B cell (primary cell): ENCODE measurements around the gene UNC5B. TPM values are rescaled to one million over a fixed set of nuclear protein-coding genes. Genes with fewer than 3 reads are reported as not detected.

Experiments
- ATAC-seq: fragments of 200-7000 bp; cut with Tn5 transposase; one replicate; pipeline ENCODE4 v1.10.0; 2021; ENCODE audit warnings: low read depth, mild to moderate bottlenecking, moderate number of reproducible peaks, moderate library complexity
- CTCF ChIA-PET: fragments of 350-600 bp; sonication (Branson Sonifier 250); formaldehyde crosslinking; loops from one replicate; lab custom pipeline; 2021; ENCODE audit warnings: antibody characterized with exemption, inconsistent platforms; lab: Charles Lee
- POLR2A ChIA-PET: fragments of 350-600 bp; sonication (Branson Sonifier 250); formaldehyde crosslinking; loops from one replicate; lab custom pipeline; 2021; ENCODE audit warnings: antibody characterized with exemption; lab: Charles Lee
- DNase-seq: peaks from one replicate; pipeline ENCODE4 v3.0.0; 2013
- H2AFZ ChIP-seq: 2 replicates; pipeline ENCODE4 v1.6.1; 2012; ENCODE audit warnings: mild to moderate bottlenecking, low read depth, low read length; ENCODE audit not compliant: insufficient read depth, poor library complexity, severe bottlenecking
- H3K27ac ChIP-seq, 2 donors: 1 replicate in 1 of 2; 2 replicates in 1 of 2; pipeline ENCODE4 v1.5.1; 2012 to 2013; ENCODE audit warnings: low read length in 2 of 2, mild to moderate bottlenecking in 2 of 2, moderate library complexity in 1 of 2
- H3K27me3 ChIP-seq, 4 experiments: fragments of 200-600 bp in 1 of 4; sonication (generic) in 1 of 4; replicated peaks in 1 of 4; 1 replicate in 2 of 4; 2 replicates in 2 of 4; pipeline versions ENCODE4 v1.6.1 to v1.7.0; 2013 to 2016; ENCODE audit warnings: low read length in 3 of 4, mild to moderate bottlenecking in 2 of 4, mixed read lengths in 1 of 4, moderate library complexity in 1 of 4; ENCODE audit not compliant: insufficient read depth in 4 of 4, control insufficient read depth in 3 of 4; ENCODE audit errors: control extremely low read depth in 1 of 4
- H3K36me3 ChIP-seq, 2 experiments: replicated peaks in 1 of 2; 1 replicate in 1 of 2; 2 replicates in 1 of 2; pipeline versions ENCODE4 v1.6.1 to v1.7.1; 2013; ENCODE audit warnings: low read length in 1 of 2; ENCODE audit not compliant: insufficient read depth in 2 of 2, control insufficient read depth in 1 of 2; ENCODE audit errors: control extremely low read depth in 1 of 2, extremely low read depth in 1 of 2
- H3K4me1 ChIP-seq, 2 donors: fragments of 200-600 bp in 1 of 2; sonication (generic) in 1 of 2; 1 replicate in 1 of 2; 2 replicates in 1 of 2; pipeline versions ENCODE4 v1.5.1 to v1.6.1; 2013 to 2017; ENCODE audit warnings: low read length in 2 of 2; ENCODE audit not compliant: control insufficient read depth in 2 of 2, insufficient read depth in 2 of 2
- H3K4me2 ChIP-seq: replicated peaks from 2 replicates; pipeline ENCODE3; 2012; ENCODE audit warnings: mild to moderate bottlenecking, low read depth, low read length; ENCODE audit not compliant: poor library complexity, severe bottlenecking
- H3K4me3 ChIP-seq, 5 experiments: fragments of 200-600 bp in 1 of 5; sonication (generic) in 1 of 5; 1 replicate in 3 of 5; 2 replicates in 2 of 5; pipeline versions ENCODE4 v1.5.1 to v1.7.0; 2011 to 2016; ENCODE audit warnings: low read length in 4 of 5, mild to moderate bottlenecking in 4 of 5, low read depth in 2 of 5, control low read depth in 1 of 5, moderate library complexity in 1 of 5; ENCODE audit not compliant: insufficient read depth in 1 of 5; ENCODE audit errors: control extremely low read depth in 1 of 5, extremely low read depth in 1 of 5
- H3K79me2 ChIP-seq: fragments of 200-600 bp; sonication (generic); one replicate; pipeline ENCODE4 v1.6.0; 2016; ENCODE audit warnings: low read length; ENCODE audit not compliant: control insufficient read depth, insufficient read depth
- H3K9ac ChIP-seq: fragments of 200-600 bp; sonication (generic); 2 replicates; pipeline ENCODE4 v1.6.1; 2017; ENCODE audit warnings: mild to moderate bottlenecking, low read length, moderate library complexity
- H3K9me3 ChIP-seq, 3 donors: one replicate each; pipeline versions ENCODE4 v1.6.1 to v1.7.1; 2013; ENCODE audit warnings: low read length in 2 of 3; ENCODE audit not compliant: control insufficient read depth in 2 of 3, insufficient read depth in 1 of 3; ENCODE audit errors: control extremely low read depth in 1 of 3
- H4K20me1 ChIP-seq: 2 replicates; pipeline ENCODE4 v1.6.0; 2012; ENCODE audit warnings: mild to moderate bottlenecking, low read length; ENCODE audit not compliant: insufficient read depth, control insufficient read depth, poor library complexity, severe bottlenecking
- H3K27ac Mint-ChIP-seq: one replicate; pipeline ENCODE4 v1.8.0; 2021; ENCODE audit warnings: mixed read lengths
- H3K27me3 Mint-ChIP-seq: one replicate; pipeline ENCODE4 v1.8.0; 2021; ENCODE audit warnings: mixed read lengths
- H3K4me1 Mint-ChIP-seq: one replicate; pipeline ENCODE4 v1.8.0; 2021; ENCODE audit warnings: mixed read lengths
- H3K4me3 Mint-ChIP-seq: one replicate; pipeline ENCODE4 v1.8.0; 2021; ENCODE audit warnings: mixed read lengths
- H3K9me3 Mint-ChIP-seq: one replicate; pipeline ENCODE4 v1.8.0; 2022; ENCODE audit warnings: mixed read lengths; ENCODE audit not compliant: insufficient read depth
- EZH2 ChIP-seq: IDR thresholded peaks from 2 replicates; pipeline ENCODE4 v1.6.1; 2012; ENCODE audit warnings: borderline replicate concordance, low read depth, mild to moderate bottlenecking, moderate library complexity, low read length; ENCODE audit not compliant: insufficient read depth, poor library complexity, severe bottlenecking
- WGBS: methylation state at CpG from one replicate; pipeline ENCODE4 v1.1.5; 2013; ENCODE audit warnings: missing lambda C conversion rate; ENCODE audit not compliant: insufficient coverage; 5-methylcytosine and 5-hydroxymethylcytosine counted together
- intact Hi-C: fragments of 100-400 bp; cut with micrococcal nuclease; formaldehyde crosslinking; loops from one replicate; pipeline ENCODE4 v1.10.0; 2022
- polyA plus RNA-seq: library from polyadenylated mRNA; depleted of rRNA; stranded (reverse); fragments of >200 nt; gene quantifications from 2 replicates; pipeline ENCODE4 v1.2.3, GENCODE V29; 2012
- total RNA-seq, 2 donors: library from RNA; stranded (reverse); fragments of 120-200 nt in 1 of 2; gene quantifications; 1 replicate in 1 of 2; 2 replicates in 1 of 2; pipeline versions ENCODE4 v1.2.3 to v1.2.4, GENCODE V29; 2013 to 2022
- TF ChIP-seq, protein P1 (sequence below): fragments of 200-600 bp; IDR thresholded peaks from one replicate; pipeline ENCODE4 v1.8.0; 2022; ENCODE audit warnings: antibody characterized with exemption, mild to moderate bottlenecking

Gene UNC5B
- total and polyA plus RNA-seq, 2 donors (not counting 1 experiment from before 2014, with no cell fraction given): not detected

DNA sequence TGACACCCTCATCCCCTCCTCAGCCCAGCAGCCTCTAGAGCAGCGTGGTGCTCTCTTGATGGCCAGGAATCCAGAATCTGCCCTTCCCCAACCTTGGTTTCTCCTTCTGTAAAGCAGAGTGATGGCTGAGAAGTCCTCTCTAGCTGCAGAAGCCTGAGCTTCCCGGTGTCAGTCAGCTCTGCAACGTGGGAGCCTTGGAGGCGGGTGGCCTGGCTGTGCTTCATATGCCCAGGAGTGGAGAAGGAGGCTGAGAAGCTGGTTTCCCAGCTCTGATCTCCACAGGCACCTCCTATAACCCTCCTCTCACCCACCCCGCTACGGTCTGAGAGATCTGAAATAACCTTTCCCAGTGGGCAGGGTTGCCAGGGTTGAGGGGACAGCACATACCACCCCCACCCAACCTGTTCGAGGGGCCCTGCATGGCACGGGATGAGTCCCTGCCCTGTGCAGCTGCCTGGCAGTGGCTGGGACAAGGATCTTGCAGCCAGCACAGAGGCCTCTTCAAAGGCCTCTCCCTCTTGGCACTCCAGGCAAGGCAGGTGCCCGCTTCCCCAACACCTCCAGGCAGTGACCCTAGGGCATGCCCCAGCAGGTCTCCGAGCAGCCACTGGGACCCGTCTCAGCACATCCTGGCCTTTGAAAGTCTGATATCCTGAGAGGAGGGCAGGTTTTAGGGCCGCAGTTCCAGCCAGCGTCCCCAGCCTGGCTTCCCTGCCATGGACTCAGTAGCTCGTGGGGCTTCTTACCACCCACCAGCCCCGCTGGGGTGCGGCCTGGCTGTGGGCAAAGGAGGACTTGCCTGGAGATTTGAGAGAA, 88.4 kb downstream of the UNC5B start:
- no peaks in the 10 kb centered on the region for H3K9me3 Mint-ChIP-seq
- ATAC-seq (no peak), DNase-seq (no peak)
- no peak overlapping the region for H3K27ac Mint-ChIP-seq
- peaks cover 23% of the 10 kb centered on the region for H3K27me3 Mint-ChIP-seq
- peaks cover 6% of the 10 kb centered on the region for H3K4me1 Mint-ChIP-seq
- H2AFZ ChIP-seq: no peak overlapping the region
- H3K4me3 ChIP-seq: no peak overlapping the region
- ChIA-PET CTCF (interaction anchor here (1.4 kb wide), 2 partner anchors 15 to 269 kb away, joined by 3 read pairs; no protein-coding TSS in a partner anchor), POLR2A (no interaction called here)
- no peaks in the 10 kb centered on the region for H4K20me1 ChIP-seq
- no peak overlapping the region for H3K9ac ChIP-seq
- no peak overlapping the region for H3K4me3 Mint-ChIP-seq
- H3K4me1 ChIP-seq: peaks cover 0 to 5% of the 10 kb centered on the region in 2 donors
- no peaks in the 10 kb centered on the region for H3K79me2 ChIP-seq
- TF ChIP-seq, protein P1, sequence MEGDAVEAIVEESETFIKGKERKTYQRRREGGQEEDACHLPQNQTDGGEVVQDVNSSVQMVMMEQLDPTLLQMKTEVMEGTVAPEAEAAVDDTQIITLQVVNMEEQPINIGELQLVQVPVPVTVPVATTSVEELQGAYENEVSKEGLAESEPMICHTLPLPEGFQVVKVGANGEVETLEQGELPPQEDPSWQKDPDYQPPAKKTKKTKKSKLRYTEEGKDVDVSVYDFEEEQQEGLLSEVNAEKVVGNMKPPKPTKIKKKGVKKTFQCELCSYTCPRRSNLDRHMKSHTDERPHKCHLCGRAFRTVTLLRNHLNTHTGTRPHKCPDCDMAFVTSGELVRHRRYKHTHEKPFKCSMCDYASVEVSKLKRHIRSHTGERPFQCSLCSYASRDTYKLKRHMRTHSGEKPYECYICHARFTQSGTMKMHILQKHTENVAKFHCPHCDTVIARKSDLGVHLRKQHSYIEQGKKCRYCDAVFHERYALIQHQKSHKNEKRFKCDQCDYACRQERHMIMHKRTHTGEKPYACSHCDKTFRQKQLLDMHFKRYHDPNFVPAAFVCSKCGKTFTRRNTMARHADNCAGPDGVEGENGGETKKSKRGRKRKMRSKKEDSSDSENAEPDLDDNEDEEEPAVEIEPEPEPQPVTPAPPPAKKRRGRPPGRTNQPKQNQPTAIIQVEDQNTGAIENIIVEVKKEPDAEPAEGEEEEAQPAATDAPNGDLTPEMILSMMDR: no peak
- no peak for TF ChIP-seq EZH2
- no peaks in the 10 kb centered on the region for H3K36me3 ChIP-seq
- 92% methylated on average over 16 of the region's 16 CpGs for WGBS
- H3K4me2 ChIP-seq: no peak overlapping the region
- peaks cover 0 to 16% (median 0%) of the 10 kb centered on the region in 4 experiments for H3K27me3 ChIP-seq
- intact Hi-C loops: no loop called here
- H3K27ac ChIP-seq: no peak overlapping the region
- no peaks in the 10 kb centered on the region for H3K9me3 ChIP-seq

DNA sequence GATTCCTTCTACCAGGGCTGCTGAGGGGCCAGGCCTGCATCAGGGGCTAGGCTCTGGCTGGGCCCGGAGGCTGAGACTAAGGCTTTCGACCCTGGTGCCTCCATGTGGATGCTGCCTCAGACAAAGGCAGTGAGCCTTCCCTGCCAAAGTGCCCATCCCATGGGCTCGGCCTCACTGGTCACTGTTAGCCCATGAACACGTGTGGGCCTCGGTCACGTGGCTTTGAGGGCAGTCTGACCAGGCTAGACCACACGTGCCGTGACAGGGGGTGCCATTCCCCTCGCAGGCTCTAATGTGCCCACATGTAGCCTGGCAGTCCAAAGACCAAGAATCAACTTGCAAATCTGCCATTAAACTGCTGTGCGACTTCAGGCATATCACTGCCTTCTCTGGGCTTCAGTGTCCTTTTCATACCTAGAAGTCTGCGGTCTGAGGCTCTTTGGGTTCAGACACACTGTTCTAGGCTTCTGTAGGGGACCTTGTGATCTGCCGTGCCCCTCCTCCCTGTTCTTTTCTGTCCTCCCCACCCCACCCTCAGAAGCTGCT, 89.1 kb downstream of the UNC5B start:
- DNase-seq: no peak
- no peak for ATAC-seq
- no peak overlapping the region for H3K27ac Mint-ChIP-seq
- no peak overlapping the region for H3K4me3 ChIP-seq
- H3K27ac ChIP-seq: no peak overlapping the region
- H3K36me3 ChIP-seq: no peaks in the 10 kb centered on the region
- ChIA-PET CTCF (interaction anchor here (1.3 to 1.4 kb wide), 2 partner anchors 269 to 393 kb away, joined by 3 to 5 read pairs; no protein-coding TSS in a partner anchor), POLR2A (no interaction called here)
- H3K4me1 ChIP-seq: peaks cover 0 to 5% of the 10 kb centered on the region in 2 donors
- H4K20me1 ChIP-seq: no peaks in the 10 kb centered on the region
- H3K4me2 ChIP-seq: no peak overlapping the region
- H3K79me2 ChIP-seq: no peaks in the 10 kb centered on the region
- H3K4me1 Mint-ChIP-seq: peaks cover 6% of the 10 kb centered on the region
- 88% methylated on average over 12 of the region's 12 CpGs for WGBS
- H2AFZ ChIP-seq: no peak overlapping the region
- peaks cover 20% of the 10 kb centered on the region for H3K27me3 Mint-ChIP-seq
- peaks cover 0 to 16% (median 0%) of the 10 kb centered on the region in 4 experiments for H3K27me3 ChIP-seq
- H3K4me3 Mint-ChIP-seq: no peak overlapping the region
- H3K9me3 ChIP-seq: no peaks in the 10 kb centered on the region
- H3K9me3 Mint-ChIP-seq: no peaks in the 10 kb centered on the region
- H3K9ac ChIP-seq: no peak overlapping the region
- no peak for TF ChIP-seq EZH2
- TF ChIP-seq, protein P1: no peak
- intact Hi-C loops: no loop called here
